ENCODE data around the gene ATRN.
"Not testable (repeated sequence)": the region's sequence is repeated elsewhere in the genome, so short reads cannot be mapped to it uniquely, and the experiment has no call there.

The ATRN gene

DNA sequence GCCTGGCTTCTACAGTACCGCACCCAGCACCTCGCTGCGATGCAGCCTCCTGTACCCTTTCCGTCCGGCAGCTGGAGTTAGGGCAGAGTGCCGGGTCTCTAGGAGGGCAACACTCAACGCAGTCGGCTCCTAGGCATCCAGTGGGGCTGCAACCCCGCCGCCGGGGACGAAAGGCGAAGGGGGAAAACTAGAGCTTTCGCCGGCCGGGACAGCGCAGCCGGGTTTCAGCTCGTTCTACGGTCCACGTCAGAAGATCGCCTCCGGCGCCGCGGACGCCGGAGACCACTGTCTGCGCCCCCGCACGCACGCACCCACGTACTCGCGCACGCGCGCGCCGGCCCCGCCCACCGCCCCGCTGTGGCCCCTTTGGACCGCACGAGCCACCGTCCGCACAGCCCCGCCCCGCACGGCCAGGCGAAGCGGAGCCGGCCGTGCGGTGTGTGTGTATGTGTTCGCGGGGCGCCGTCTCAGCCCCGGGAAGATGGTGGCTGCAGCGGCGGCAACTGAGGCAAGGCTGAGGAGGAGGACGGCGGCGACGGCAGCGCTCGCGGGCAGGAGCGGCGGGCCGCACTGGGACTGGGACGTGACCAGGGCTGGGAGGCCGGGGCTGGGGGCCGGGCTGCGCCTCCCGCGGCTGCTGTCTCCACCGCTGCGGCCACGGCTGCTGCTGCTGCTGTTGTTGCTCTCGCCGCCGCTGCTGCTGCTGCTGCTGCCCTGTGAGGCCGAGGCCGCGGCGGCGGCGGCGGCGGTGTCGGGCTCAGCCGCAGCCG is at the start of gene ATRN:
Gene ATRN (plus strand): TSS at position 392 of the 770 bp plus-strand sequence. CDS start 90 bp downstream, at position 482.
- DNase-seq (ENCODE audit: low read depth), result peak; percentile 92

DNA sequence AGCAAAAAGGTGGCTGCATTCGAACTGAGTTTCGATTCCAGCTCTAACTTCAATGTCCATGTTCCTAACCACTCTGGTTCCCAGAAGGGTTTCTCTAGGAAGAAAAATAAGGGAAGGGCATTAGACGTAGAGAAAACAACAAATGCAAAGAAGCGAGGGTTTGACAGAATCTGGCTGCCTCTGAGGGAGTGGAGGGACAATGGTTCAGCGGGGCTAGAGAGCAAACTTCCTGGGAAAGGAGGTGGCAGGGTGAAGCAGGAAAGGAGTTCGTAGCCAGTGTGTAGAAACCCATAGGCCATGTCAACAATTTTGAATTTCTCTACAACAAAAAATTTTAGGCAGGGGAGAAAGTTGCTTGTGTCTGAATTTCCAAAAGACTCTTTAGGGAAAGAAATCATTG is 48.8 kb upstream of the ATRN start:
- no peak for DNase-seq (ENCODE audit: low read depth)

DNA sequence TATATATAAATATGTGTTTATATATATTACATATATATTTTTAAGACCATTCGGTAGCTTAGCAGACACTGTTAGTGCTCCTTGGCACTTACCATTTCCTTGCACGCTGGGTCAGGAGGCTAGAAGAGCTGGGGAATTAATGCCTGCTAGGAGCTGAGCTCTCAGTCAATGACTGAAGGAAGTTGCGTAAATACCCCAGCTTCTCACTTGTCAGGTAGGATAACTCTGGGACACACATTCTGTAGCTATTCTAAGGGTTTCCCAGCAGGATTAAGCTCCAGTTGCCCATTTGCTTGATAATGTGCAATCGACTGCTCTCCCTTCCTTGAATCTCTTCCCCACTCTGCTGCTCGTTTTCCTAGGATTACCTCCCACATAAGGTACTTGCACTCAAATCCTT is 47.7 kb upstream of the ATRN start:
- DNase-seq (ENCODE audit: low read depth), result no peak

DNA sequence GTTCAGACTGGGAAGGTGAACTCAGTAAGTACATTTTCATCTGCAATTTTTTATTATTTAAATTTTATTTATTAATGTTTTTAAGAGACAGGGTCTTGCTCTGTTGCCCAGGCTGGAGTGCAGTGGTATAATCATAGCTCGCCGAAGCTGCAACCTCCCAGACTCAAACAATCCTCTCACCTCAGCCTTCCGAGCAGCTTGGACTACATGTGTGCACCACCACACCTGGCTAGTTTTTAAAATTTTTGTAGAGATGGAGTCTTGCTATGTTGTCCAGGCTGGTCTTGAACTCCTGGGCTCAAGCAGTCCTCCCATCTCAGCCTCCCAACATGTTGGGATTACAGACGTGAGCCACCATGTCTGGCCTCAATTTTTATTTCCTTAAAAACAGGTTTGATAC is 44.1 kb upstream of the ATRN start:
- not testable (repeated sequence) for DNase-seq (ENCODE audit: low read depth)

DNA sequence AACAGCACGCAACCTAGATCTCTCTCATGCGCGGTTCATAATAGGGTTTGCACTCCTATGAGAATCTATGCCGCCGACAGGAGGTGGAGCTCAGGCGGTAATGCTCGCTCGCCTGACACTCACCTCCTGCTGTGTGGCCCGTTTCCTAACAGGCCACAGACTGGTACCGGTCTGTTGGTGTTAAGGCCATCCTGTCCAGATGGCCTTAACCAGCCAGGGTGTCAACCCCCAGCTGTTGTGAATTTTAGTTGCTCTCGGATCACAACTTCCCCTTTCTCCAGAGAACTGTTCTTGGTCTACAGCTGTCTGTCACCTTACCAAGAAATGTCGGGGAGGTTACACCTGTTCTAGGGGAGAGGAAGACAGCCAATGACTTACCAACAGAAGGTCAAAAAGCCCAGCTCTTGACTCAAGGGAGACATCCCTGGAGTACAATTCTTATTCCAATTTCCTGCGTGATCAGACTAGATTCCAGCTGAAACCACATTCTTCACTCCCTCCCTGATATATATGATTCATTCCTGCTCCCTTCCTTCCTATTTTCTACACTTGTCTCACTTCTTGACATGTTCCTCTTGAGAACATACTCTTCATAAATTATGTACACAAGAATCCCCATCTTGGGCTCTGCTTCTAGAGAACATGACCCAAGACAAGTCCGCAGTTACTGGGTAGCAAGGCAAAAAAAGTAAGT is 40.3 kb upstream of the ATRN start:
- DNase-seq (ENCODE audit: low read depth), result no peak

DNA sequence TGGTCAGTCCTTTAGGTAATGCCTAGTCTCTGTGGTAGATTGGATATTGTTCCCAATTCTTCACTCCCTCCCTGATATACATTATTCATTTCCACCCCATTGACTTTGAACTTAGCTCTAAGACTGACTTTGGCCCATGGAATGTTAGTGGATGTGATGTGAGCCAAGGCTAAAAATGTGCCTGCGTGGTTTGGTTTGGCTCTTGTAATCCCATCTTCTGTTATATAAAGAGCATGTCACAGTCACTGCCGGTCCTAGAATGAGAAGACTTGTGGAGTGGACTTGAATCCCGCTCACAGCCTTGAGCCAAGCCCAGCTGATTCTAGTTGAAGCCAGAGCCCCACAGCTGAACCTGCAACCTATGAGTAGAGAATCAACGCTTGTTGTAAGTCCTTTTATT is 39.7 kb upstream of the ATRN start:
- no peak for DNase-seq (ENCODE audit: low read depth)

DNA sequence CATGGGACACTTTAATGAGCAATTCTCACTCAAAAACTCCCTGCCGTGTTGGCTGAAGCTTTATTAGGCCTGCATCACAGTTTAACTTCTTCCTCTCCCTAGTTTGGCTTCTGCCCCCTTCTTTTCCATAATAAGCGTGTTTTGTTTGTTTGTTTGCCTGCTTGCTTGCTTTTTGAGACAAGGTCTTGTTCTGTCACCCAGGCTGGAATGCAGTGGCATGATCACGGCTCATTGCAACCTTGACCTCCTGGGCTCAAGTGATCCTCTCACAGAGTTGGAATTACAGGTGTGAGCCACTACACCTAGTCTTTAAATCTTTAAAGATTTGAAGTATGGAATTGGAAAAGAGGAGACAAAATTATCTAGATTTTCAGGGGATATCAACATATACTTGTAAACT is 38.0 kb upstream of the ATRN start:
- DNase-seq (ENCODE audit: low read depth), result no peak

DNA sequence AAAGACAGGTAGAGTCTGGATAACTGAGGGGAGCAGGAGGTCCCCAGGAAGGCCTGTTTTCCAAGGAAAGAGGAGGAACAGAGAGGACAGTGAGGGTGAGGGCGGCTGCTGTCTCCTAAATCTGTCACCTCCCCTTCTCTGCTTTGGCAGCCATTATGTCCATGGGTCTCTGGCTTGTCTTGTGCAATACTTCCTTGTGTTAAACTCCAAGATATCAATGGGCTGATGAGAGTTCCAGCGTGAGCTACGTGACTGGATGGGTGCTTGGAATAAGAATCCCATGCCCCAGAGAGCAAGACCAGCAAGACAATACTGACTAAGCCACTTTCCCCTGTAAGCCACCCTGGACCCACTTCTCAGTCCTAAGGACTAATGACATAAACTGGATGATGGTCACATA is 37.1 kb upstream of the ATRN start:
- DNase-seq (ENCODE audit: low read depth), result no peak

DNA sequence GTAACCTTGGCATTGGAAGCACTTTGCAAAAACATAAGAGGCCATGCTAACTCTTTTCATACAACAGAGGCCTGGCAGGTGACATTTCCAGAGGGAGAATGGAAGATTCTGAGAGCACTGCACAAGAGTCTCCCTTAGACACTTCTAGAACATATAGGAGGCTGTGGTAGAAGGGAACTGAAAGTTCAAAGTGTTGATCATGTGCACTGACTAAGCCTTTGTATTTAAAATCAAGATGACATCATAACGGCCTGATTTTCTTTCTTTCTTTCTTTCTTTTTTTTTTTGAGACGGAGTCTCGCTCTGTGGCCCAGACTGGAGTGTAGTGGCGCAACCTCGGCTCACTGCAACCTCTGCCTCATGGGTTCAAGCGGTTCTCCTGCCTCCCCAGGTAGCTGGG is 36.6 kb upstream of the ATRN start:
- no peak for DNase-seq (ENCODE audit: low read depth)

DNA sequence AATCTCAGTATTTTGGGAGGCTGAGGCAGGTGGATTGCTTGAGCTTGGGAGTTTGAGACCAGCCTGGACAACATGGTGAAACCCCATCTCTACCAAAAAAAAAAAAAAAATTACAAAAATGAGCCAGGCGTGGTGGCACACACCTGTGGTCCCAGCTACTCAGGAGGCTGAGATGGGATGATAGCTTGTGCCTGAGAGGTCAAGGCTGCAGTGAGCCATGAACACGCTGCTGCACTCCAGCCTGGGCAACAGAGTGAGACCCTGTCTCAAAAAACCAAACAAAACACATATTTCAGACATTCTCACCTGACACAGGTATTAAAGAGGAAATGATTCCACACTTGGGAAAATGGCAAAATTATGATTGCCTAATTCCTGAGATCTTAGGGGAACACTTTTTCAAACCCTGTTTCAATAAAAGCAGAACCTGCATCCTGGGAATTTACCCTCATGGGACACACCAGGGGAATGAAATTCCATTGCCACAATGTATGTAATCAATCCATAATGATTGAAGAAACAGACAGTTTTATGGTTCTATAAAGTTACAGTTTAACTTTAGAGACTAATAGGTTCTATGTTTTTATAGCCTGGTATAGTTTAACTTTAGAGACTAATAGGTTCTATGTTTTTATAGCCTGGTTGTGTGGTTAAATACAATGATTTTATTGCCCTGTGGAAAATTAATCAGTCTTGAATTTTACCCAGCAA is 33.8 kb upstream of the ATRN start:
- DNase-seq (ENCODE audit: low read depth), result no peak

DNA sequence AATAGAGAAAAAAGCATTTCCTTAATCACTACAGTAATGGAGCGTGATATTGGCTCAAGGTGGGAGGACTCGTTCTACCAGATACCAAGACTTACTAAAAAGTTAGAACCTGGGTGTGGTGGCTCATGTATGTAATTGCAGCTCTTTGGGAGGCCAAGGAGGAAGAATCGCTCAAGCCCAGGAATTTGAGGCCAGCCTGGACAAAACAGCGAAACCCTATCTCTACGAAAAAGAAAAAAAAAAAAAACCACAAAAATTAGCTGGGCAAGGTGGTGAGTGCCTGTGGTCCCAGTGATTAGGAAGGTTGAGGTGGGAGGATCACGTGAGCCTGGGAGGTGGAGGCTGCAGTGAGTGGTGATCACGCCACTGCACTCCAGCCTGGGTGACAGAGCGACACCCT is 24.0 kb upstream of the ATRN start:
- no peak for DNase-seq (ENCODE audit: low read depth)

DNA sequence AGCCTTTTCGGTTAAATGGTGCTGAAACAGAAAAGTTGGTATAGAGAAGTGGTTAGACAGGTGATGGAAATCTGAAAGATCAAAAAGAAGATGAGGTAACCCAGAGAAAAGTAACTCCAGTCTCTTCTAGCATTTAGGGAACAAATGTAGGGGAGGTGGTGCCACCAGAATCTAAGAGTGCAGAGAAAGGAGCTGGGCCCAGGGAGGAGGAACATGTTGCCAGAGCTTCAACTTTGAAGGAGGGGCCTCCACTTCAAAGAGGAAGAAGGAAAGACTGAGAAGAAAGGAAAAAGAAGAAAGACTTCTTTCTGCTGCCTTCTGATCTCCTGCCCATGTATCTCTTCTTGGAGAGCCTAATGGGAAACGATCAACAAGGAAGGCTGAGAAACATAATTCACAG is 23.5 kb upstream of the ATRN start:
- no peak for DNase-seq (ENCODE audit: low read depth)

DNA sequence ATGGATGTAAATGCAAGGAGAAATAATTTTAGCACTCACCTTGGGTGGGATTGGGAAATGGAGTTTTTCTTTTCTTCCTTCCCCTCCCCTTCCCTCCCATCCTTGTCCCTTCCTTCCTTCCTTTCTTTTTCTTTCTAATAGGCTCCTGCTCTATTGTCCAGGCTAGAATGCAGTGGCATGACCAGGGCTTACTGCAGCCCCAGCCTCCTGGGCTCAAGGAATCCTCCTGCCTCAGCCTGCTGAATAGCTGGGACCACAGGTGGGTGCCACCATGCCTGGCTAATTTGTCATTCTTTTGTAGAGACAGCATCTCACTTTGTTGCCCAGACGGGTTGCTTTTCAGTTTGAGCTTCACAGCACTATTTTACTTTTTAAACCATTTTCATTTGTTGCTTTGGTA is 21.5 kb upstream of the ATRN start:
- DNase-seq (ENCODE audit: low read depth), result no peak

DNA sequence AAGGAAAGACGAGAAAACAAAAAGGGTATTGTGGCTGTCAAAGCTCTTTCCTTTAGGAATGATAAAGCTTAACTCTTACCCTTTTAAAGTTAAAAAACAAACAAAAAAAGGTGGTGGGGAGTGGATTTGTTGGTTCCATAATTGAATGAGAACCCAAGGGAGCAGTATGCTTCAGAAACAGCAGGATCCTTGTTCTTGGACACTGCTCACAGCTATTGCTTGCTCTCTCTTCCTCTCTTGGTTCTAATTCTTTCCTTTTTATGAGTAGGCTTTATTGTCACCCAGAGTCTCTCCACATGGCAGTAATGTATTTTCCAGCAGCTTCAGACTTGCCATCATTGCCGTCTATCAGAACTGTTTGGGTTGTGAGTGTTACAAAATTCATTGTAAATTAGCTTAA is 18.7 kb upstream of the ATRN start:
- DNase-seq (ENCODE audit: low read depth), result no peak

DNA sequence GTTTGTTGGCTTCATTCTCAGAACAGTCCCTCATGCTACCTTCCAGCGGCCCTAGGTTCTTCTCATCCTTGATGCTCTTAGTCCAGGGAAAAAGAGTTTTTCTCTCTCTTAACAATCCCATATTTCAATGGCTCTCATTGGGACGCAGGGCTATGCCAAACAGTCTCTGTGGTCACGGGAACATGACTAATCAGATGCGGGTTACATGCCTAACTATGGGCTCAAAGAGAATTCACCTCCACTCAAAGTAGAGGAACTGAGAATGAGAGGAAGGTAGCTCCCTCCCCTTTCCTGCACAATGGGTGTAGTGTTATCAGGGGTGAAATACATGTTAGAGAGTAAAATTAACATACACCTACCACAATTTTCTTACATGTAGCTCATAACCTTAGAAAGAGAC is 18.1 kb upstream of the ATRN start:
- peak; percentile 13 for DNase-seq (ENCODE audit: low read depth)

DNA sequence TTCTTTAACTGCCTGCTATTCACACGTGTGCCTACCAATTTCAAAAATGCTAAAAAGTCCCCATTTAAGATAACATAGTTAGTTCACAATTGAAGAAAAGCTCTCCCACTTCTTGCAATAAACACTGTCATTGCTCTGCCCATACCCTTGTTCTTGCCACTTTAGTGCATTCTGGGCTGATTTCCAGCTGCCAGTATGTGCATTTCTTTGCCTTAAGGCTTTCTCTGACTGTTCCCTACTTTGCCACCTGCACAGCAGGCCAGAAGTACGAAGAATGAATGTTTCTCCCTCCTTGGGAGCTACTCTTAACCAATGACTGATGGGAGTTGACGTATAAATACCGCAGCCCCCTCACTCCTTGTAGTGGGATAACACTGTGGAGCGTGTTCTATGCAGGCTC is 16.0 kb upstream of the ATRN start:
- DNase-seq (ENCODE audit: low read depth), result no peak

DNA sequence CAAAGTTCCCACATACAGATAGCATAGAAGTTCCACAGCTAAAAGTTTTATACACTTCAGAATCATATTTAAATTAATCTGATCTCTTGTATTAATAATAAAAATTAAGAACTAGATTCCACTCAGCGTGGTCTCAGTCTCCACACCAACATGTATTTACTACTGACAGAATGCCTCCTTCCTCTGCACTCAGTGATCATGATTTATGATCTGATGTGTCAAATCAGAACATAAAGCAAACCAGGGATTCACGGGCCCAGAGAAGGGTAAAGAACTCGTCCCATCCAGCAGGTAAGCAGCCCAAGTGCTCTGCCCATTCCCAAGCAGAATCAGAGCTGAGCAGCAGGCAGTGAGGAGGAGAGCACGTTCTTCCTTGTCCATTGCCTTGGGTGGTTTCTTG is 14.2 kb upstream of the ATRN start:
- DNase-seq (ENCODE audit: low read depth), result no peak

DNA sequence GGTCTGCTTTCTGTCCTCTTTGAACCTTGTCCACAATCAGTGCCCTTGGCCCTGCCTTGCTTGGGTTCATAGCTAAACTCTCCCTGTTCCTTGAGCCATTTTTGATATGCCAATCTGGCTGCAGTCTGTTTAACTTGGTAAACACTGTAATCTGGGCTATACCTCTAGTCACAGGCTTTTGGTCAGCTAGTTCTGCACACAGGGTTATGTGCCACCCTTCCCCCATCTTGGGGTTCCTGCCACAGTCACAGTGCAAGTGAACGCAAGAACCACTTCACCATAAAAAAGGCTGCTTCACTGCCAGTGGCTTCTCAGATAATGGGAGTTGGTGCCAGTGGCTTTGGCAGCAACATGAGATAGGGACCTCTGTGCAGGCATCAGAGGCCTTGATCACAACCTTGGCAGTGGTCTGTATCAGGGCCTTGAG is 10.9 kb upstream of the ATRN start:
- DNase-seq (ENCODE audit: low read depth), result no peak

DNA sequence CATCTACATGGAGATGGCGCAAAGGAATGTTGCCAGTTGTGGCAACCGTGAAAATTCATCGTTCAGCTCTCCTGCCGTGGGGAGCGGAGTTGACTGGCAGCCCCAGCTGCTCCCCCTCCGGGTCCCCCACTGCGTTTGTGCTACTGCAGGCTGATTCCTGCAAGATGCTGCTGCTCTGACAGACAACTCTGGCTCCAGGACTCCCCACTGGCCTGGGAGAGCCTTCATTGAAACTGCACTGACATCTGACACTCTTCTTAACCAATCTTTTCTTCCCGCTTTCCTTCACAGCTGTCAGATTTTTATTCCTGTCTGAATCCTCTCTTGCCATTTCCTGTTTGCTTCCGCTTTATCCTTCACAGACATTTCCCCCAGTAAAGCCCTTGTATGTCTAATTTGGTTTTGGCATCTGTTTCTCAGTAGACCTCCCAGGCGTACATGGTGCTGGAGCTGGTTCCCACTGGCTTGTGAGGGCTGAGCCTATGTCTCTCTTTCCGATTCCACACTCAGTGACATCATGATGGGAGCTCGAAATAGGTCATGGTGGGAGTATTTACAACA is 9.5 kb upstream of the ATRN start:
- DNase-seq (ENCODE audit: low read depth), result no peak

DNA sequence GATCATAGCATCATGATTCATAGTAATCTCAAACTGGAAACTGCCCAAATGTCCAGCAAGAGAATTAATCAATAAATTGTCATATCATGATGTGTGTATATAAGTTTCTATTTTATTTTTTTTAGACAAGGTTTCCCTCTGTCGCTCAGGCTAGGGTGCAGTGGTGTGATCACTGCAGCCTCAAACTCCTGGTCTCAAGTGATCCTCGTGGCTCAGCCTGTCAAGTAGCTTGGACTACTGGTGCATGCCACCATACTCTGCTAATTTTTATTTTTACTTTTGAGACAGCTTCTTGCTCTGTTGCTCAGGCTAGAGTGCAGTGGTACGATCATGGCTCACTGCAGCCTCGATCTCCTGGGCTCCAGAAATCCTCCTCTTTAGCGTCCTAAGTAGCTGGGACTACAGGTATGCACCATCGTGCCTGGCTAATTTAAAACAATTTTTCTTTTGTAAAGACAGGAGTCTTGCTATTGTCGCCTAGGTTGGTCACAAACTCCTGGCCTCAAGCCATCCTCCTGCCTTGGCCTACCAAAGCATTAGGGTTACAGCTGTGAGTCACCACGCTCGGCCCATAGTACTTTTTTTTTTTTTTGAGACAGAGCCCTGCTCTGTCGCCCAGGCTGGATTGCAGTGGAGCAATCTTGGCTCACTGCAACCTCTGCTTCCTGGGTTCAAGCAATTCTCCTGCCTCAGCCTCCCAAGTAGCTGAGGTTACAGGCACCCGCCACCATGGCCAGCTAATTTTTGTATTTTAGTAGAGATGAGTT is 8.7 kb upstream of the ATRN start:
- peak; percentile 17 for DNase-seq (ENCODE audit: low read depth)

DNA sequence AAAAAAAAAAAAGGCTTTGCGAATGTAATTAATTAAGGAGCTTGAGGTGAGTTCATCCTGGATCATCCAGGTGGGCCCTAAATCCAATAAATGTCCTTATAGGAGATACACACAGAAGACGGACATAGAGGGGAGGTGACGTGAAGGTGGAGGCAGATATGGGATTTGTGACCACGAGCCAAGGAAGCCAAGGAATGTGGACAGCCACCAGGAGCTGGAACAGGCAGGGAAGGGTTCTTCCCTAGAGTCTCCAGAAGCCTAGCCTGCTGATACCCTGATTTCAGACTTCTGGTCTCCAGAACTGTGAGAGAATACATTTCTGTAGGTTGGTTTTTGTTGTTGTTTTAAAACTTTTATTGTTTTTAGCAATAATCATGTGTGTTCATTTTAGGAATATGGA is 6.7 kb upstream of the ATRN start:
- no peak for DNase-seq (ENCODE audit: low read depth)

DNA sequence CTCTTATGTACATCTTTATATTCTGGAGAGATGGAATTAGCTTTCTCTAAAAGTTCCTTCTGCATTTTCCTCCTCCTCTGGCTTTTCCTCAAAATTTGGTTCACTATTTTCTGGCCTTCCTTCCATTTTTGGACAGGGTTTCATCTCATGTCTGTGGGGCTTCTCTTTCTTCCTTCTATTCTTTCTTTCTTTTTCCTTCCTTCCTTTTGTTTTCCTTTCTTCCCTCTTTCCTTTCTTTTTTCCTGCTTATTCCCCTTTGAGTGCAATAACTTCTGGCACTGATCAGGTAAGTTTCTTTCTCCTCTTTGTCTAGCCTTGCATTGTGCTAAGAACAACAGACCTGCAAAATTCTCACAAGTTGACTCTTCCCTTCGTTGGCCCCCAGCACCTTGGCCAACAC is 5.5 kb upstream of the ATRN start:
- no peak for DNase-seq (ENCODE audit: low read depth)

Data from ELR (cell line).